Liver (tissue), 9 donors: Measurements from ENCODE around the gene ATP11A. TPM values are rescaled to one million over a fixed set of nuclear protein-coding genes. Genes with fewer than 3 reads are reported as not detected.

Experiments
- DNase-seq: peaks from one replicate; pipeline ENCODE4 v3.0.0-alpha.2; 2017; ENCODE audit warnings: low spot score
- H3K27ac ChIP-seq, 2 donors: one replicate each; pipeline ENCODE4 v1.7.0; 2013; ENCODE audit warnings: inconsistent platforms in 2 of 2, low read length in 2 of 2, control low read depth in 1 of 2, low read depth in 1 of 2, mild to moderate bottlenecking in 1 of 2
- H3K27me3 ChIP-seq, 4 donors: one replicate each; pipeline versions ENCODE4 v1.6.1 to v1.7.0; 2013; ENCODE audit warnings: low read length in 3 of 4, inconsistent platforms in 1 of 4, mild to moderate bottlenecking in 1 of 4, moderate library complexity in 1 of 4; ENCODE audit not compliant: control insufficient read depth in 4 of 4, insufficient read depth in 4 of 4
- H3K36me3 ChIP-seq, 4 donors: one replicate each; pipeline versions ENCODE4 v1.6.1 to v1.7.0; 2013; ENCODE audit warnings: low read length in 3 of 4, mild to moderate bottlenecking in 3 of 4, low read depth in 1 of 4, moderate library complexity in 1 of 4; ENCODE audit not compliant: control insufficient read depth in 4 of 4, insufficient read depth in 3 of 4
- H3K4me1 ChIP-seq, 4 donors: one replicate each; pipeline versions ENCODE4 v1.6.1 to v1.7.0; 2013; ENCODE audit warnings: low read length in 3 of 4, mild to moderate bottlenecking in 3 of 4, moderate library complexity in 1 of 4; ENCODE audit not compliant: control insufficient read depth in 4 of 4, insufficient read depth in 4 of 4
- H3K4me3 ChIP-seq, 3 donors: one replicate each; pipeline versions ENCODE4 v1.6.1 to v1.7.0; 2013; ENCODE audit warnings: low read length in 3 of 3, control low read depth in 1 of 3, low read depth in 1 of 3, mild to moderate bottlenecking in 1 of 3
- H3K9ac ChIP-seq, 2 donors: one replicate each; pipeline ENCODE4 v1.7.0; 2013; ENCODE audit warnings: low read length in 2 of 2, mild to moderate bottlenecking in 2 of 2, moderate library complexity in 2 of 2, control low read depth in 1 of 2, low read depth in 1 of 2
- H3K9me3 ChIP-seq, 4 donors: one replicate each; pipeline versions ENCODE4 v1.6.1 to v1.7.0; 2013; ENCODE audit warnings: low read length in 3 of 4; ENCODE audit not compliant: control insufficient read depth in 4 of 4
- ATF3 ChIP-seq: IDR thresholded peaks from 2 replicates; pipeline ENCODE4 v1.6.1; 2016; ENCODE audit warnings: antibody characterized with exemption
- CTCF ChIP-seq: fragments of 150-350 bp; IDR thresholded peaks from 2 replicates; pipeline ENCODE4 v1.5.1; 2017; ENCODE audit warnings: improper control_type of control experiment, low read depth, low read length; ENCODE audit not compliant: missing input control
- EGR1 ChIP-seq, 2 donors: IDR thresholded peaks; 2 replicates each; pipeline ENCODE4 v1.6.1; 2016 to 2018; ENCODE audit warnings: antibody characterized with exemption in 2 of 2, low read depth in 2 of 2
- FOXA1 ChIP-seq: IDR thresholded peaks from 2 replicates; pipeline ENCODE4 v1.6.1; 2016; ENCODE audit warnings: antibody characterized with exemption
- FOXA2 ChIP-seq: IDR thresholded peaks from 2 replicates; pipeline ENCODE4 v1.6.1; 2016; ENCODE audit warnings: antibody characterized with exemption
- GABPA ChIP-seq, 2 donors: IDR thresholded peaks in 1 of 2; conservative IDR thresholded peaks in 1 of 2; 2 replicates each; pipeline ENCODE4 v1.6.1; 2016; ENCODE audit warnings: antibody characterized with exemption in 2 of 2, mild to moderate bottlenecking in 1 of 2, moderate library complexity in 1 of 2
- HNF4A ChIP-seq, 2 donors: conservative IDR thresholded peaks; 2 replicates each; pipeline ENCODE4 v1.6.1; 2016; ENCODE audit warnings: antibody characterized with exemption in 2 of 2, mild to moderate bottlenecking in 2 of 2
- HNF4G ChIP-seq: IDR thresholded peaks from 2 replicates; pipeline ENCODE4 v1.6.1; 2016; ENCODE audit warnings: antibody characterized with exemption
- JUND ChIP-seq, 2 donors: IDR thresholded peaks; 2 replicates each; pipeline ENCODE4 v1.6.1; 2016; ENCODE audit warnings: antibody characterized with exemption in 2 of 2
- MAX ChIP-seq: IDR thresholded peaks from 2 replicates; pipeline ENCODE4 v1.6.1; 2016; ENCODE audit warnings: antibody characterized with exemption
- NR2F2 ChIP-seq: IDR thresholded peaks from 2 replicates; pipeline ENCODE4 v1.6.1; 2016; ENCODE audit warnings: antibody characterized with exemption
- RAD21 ChIP-seq, 2 donors: IDR thresholded peaks; 2 replicates each; pipeline ENCODE4 v1.6.1; 2016; ENCODE audit warnings: antibody characterized with exemption in 2 of 2, mild to moderate bottlenecking in 2 of 2
- REST ChIP-seq: IDR thresholded peaks from 2 replicates; pipeline ENCODE4 v1.6.1; 2016; ENCODE audit warnings: antibody characterized with exemption, mild to moderate bottlenecking
- RXRA ChIP-seq, 2 donors: IDR thresholded peaks; 2 replicates each; pipeline ENCODE4 v1.6.1; 2017 to 2018; ENCODE audit warnings: antibody characterized with exemption in 2 of 2, mild to moderate bottlenecking in 1 of 2
- SP1 ChIP-seq: IDR thresholded peaks from 2 replicates; pipeline ENCODE4 v1.6.1; 2018; ENCODE audit warnings: antibody characterized with exemption, mild to moderate bottlenecking
- TAF1 ChIP-seq: conservative IDR thresholded peaks from 2 replicates; pipeline ENCODE4 v1.6.1; 2016; ENCODE audit warnings: antibody characterized with exemption, mild to moderate bottlenecking
- YY1 ChIP-seq: IDR thresholded peaks from 2 replicates; pipeline ENCODE4 v1.6.1; 2016; ENCODE audit warnings: antibody characterized with exemption, mild to moderate bottlenecking
- ZBTB33 ChIP-seq: IDR thresholded peaks from 2 replicates; pipeline ENCODE4 v1.6.1; 2016; ENCODE audit warnings: antibody characterized with exemption
- WGBS: extraction: QIAGEN DNeasy Blood & Tissue Kit; methylation state at CpG from one replicate; pipeline ENCODE4 v1.1.7; 2013; 5-methylcytosine and 5-hydroxymethylcytosine counted together
- polyA plus RNA-seq, 2 donors: library from polyadenylated mRNA; stranded (reverse) in 1 of 2; unstranded in 1 of 2; fragments of 200-250 nt in 1 of 2; fragments of >200 nt in 1 of 2; fragmentation: Nextera tagmentation in 1 of 2; extraction: Ambion mirVana in 1 of 2; gene quantifications; one replicate each; pipeline versions ENCODE4 v1.2.1 to v1.2.3, GENCODE V29; 2013 to 2015
- total RNA-seq, 2 donors: library from RNA; depleted of rRNA; stranded (reverse); fragments of >200 nt; gene quantifications; one replicate each; pipeline ENCODE4 v1.2.3, GENCODE V29; 2014
- donor health status: healthy.
- donor health status: healthy.
- donor health status: healthy.
- donor health status: healthy.
- donor health status: healthy.

Gene ATP11A
- total and polyA plus RNA-seq, 4 donors: 8.7 to 27.9 (median 13.8) TPM

GRCh38 chr13:112756967-112757758 is 67.3 kb downstream of the ATP11A start:
- 75% methylated on average over 16 of the region's 16 CpGs for WGBS

GRCh38 chr13:112757759-112758086 is 67.9 kb downstream of the ATP11A start:
- Histone ChIP-seq H3K27me3 (no peaks in the 10 kb centered on the region), H3K4me1 (peaks cover 0 to 5% (median 1%) of the 10 kb centered on the region in 4 donors), H3K4me3 (no peak overlapping the region), H3K9me3 (no peaks in the 10 kb centered on the region), H3K36me3 (no peaks in the 10 kb centered on the region), H3K27ac (no peak overlapping the region), H3K9ac (no peak overlapping the region)
- TF ChIP-seq EGR1 (IDR thresholded peaks at IDR 0.05; ENCODE audit: low read depth in 2 of 2): no peak
- no peak for TF ChIP-seq RAD21 (IDR thresholded peaks at IDR 0.05)
- TF ChIP-seq ATF3: no peak
- no peak for TF ChIP-seq NR2F2
- no peak for TF ChIP-seq ZBTB33
- TF ChIP-seq RXRA (IDR thresholded peaks at IDR 0.05): no peak
- no peak for TF ChIP-seq MAX
- no peak for TF ChIP-seq REST
- TF ChIP-seq FOXA2: no peak
- TF ChIP-seq YY1: no peak
- no peak for TF ChIP-seq CTCF
- no peak for TF ChIP-seq HNF4G
- no peak for TF ChIP-seq TAF1
- no peak for TF ChIP-seq FOXA1
- TF ChIP-seq JUND (IDR thresholded peaks at IDR 0.05): no peak
- TF ChIP-seq HNF4A (conservative IDR thresholded peaks at IDR 0.05): no peak
- TF ChIP-seq SP1: no peak
- no peak for TF ChIP-seq GABPA (IDR thresholded peaks at IDR 0.05 in 1 of 2, conservative IDR thresholded peaks at IDR 0.05 in 1 of 2)
- 93% methylated on average over 10 of the region's 10 CpGs for WGBS
- DNase-seq: no peak

More at GRCh38 chr13:112756967-112757758, 67.3 kb downstream of the ATP11A start:
- H3K4me3 ChIP-seq: no peak overlapping the region
- TF ChIP-seq RAD21 (IDR thresholded peaks at IDR 0.05): peak in 1 of 2 donors; percentile 3
- TF ChIP-seq YY1: no peak
- H3K27me3 ChIP-seq: no peaks in the 10 kb centered on the region
- H3K36me3 ChIP-seq: no peaks in the 10 kb centered on the region
- no peak overlapping the region for H3K9ac ChIP-seq
- no peaks in the 10 kb centered on the region for H3K9me3 ChIP-seq
- peaks cover 0 to 5% (median 1%) of the 10 kb centered on the region in 4 donors for H3K4me1 ChIP-seq
- no peak overlapping the region for H3K27ac ChIP-seq
- no peak for DNase-seq
